Esophagus squamous epithelium (tissue), 4 donors: ENCODE measurements around the gene VSIG4.

Source experiments
- POLR2A ChIP-seq, 4 donors: fragments of 450-650 bp; IDR thresholded peaks; one replicate each; pipeline ENCODE4 v1.6.1; 2017; ENCODE audit warnings: antibody characterized with exemption in 4 of 4, mild to moderate bottlenecking in 4 of 4, moderate library complexity in 3 of 4
- TF ChIP-seq, protein P1 (sequence below), 6 experiments: fragments of 450-650 bp in 4 of 6; fragments of 200-600 bp in 2 of 6; sonication (generic) in 2 of 6; IDR thresholded peaks; one replicate each; pipeline ENCODE4 v1.5.1; 2016 to 2019; ENCODE audit warnings: antibody characterized with exemption in 6 of 6, mild to moderate bottlenecking in 4 of 6, moderate library complexity in 4 of 6

DNA sequence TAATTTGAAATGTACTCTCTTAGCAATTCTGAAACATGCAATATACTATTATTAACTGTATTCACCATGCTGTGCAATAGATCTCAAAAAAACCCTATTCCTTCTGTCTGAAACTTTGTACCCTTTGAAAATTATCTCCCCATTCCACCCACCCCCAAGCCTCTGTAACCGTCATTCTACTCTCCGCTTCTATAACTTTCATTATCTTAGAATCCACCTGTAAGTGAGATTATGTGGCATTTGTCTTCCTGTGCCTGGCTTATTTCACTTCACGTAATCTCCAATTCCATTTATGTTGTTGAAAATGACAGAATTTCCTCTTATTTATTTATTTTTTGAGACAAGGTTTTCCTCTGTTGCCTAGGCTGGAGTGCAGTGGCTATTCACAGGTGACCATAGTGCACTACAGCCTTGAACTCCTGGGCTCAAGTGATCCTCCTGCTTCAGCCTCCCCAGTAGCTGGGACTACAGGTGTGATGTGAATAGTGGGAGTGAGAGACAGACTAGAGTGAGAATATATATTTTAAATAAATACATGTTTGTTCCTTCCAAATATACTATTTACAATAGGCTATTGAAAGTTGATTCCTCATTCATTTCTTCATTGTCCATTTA, 30.5 kb downstream of the VSIG4 start:
- TF ChIP-seq, protein P1, sequence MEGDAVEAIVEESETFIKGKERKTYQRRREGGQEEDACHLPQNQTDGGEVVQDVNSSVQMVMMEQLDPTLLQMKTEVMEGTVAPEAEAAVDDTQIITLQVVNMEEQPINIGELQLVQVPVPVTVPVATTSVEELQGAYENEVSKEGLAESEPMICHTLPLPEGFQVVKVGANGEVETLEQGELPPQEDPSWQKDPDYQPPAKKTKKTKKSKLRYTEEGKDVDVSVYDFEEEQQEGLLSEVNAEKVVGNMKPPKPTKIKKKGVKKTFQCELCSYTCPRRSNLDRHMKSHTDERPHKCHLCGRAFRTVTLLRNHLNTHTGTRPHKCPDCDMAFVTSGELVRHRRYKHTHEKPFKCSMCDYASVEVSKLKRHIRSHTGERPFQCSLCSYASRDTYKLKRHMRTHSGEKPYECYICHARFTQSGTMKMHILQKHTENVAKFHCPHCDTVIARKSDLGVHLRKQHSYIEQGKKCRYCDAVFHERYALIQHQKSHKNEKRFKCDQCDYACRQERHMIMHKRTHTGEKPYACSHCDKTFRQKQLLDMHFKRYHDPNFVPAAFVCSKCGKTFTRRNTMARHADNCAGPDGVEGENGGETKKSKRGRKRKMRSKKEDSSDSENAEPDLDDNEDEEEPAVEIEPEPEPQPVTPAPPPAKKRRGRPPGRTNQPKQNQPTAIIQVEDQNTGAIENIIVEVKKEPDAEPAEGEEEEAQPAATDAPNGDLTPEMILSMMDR (IDR thresholded peaks at IDR 0.05), result no peak
- no peak for TF ChIP-seq POLR2A (IDR thresholded peaks at IDR 0.05)
